Stimulated activated CD8-positive, alpha-beta memory T cell treated with anti-CD3 and anti-CD28 coated beads, Interleukin-12 subunit alpha, Interleukin-12 subunit beta, amount 100 ng/mL, for 1 hour (primary cell): Measurements from ENCODE around the gene DYNLT4.
A peak's percentile ranks its signal among the peaks of the same experiment; 100 is the strongest.
"Not testable (repeated sequence)": the region's sequence is repeated elsewhere in the genome, so short reads cannot be mapped to it uniquely, and the experiment has no call there.

Source experiments
- DNase-seq: peaks from one replicate; pipeline ENCODE4 v3.0.0-alpha.2; 2020; ENCODE audit warnings: low read depth

Gene DYNLT4, protein sequence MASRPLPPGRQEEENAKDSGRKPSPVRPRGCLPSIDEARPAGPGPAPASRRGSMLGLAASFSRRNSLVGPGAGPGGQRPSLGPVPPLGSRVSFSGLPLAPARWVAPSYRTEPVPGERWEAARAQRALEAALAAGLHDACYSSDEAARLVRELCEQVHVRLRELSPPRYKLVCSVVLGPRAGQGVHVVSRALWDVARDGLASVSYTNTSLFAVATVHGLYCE

DNA sequence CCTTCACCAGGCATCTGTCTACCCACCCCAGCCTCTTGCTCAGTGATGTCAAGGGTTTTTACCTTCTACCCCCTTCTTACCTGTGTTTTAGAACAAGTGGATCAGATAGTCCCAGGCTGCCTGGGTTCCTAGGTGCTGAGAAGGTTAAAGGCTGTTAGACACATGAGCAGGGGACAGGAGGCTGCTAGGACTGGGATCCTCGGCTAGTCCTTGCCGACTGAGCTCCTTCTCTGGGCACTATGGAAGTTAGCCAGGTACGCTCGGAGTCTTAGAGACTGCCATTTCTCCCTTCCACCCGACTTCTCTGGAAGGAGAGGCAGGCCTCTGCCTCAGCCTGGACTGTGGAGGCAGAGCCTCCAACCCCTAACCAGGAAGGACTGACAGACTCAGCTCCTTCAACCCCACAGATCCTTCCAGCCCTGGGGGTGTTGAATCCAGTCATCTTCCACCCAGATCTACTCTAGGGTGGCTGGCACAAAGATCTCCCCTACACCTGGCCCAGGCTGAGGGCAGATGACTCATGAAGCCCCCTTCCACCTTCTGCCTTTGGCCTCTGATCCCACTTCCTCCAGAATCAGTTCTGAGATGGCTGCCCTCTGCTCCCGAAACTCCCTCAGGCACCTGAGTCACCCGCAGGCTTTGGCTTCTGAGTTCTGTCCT, at the start of gene DYNLT4:
Gene DYNLT4 (minus strand): TSS at position 648 of the 660 bp plus-strand sequence. CDS start 683 bp downstream, outside the sequence.
- no peak for DNase-seq

DNA sequence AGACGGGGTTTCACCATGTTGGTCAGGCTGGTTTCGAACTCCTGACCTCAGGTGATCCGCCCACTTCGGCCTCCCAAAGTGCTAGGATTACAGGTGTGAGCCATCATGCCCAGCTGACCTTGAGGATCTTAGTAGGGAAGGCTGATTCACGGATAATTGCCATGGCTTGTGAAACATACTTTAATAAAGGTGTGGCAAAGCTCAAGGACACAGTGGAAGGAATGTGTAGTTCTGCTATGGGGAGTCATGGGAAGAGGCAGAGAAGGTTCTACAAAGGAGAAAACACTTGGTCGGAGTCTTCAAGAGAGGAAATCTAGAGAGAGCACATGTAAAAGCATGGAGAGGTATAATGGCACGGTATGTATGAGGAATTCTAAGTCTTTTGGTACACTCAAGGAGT, 48.6 kb upstream of the DYNLT4 start:
- no peak for DNase-seq

DNA sequence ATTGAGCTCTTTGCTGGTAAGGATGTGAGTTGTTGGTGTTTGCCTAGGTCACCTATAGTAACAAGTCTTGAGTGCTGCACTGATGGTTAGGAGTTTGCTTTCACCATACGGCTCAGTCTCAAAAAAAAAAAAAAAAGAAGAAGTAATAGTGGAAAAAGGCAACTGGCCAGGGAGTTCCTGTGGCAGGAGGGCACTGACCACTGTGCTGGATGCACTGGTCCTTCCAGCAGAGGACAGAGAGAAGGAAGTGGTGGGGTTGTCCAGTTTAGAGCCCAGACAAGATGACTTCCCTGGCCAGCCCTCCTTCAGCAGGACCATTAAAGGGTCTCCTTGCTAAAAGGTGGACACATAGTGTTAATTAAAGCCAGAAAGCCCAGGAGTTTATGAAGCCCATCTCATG, 47.8 kb upstream of the DYNLT4 start:
- no peak for DNase-seq

DNA sequence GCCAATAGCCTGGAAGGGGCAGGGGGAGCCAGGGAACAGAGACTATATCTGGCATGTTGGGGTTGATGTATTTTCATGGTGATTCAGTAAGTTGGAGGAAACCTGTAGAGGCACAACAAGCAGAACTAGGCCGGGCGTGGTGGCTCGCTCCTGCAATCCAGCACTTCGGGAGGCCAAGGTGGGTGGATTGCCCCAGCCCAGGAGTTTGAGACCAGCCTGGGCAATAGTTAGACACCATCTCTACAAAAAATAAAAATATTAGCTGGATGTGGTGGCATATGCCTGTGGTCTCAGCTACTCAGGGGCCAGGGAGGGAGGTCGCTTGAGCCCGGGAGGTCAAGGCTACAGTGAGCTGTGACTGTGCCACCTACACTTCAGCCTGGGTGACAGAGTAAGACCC, 46.0 kb upstream of the DYNLT4 start:
- DNase-seq: no peak

DNA sequence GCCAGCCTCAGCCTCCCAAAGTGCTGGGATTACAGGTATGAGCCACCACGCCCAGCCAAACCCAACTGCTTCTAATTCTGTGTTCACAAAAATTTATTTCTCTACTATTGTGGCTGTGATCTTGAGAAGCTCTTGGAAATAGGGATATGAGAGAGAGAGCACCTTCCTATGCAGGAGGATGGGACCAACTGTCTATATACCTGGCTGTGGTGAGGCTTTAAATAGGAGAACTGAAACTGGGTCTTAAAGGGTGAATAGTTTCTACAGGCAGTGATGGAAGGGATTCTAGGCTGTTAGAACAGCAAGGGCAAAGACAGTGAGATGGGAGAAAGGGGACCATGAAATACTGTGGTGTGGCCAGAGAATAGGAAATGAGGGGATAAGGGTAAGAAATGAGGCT, 44.2 kb upstream of the DYNLT4 start:
- DNase-seq: no peak

DNA sequence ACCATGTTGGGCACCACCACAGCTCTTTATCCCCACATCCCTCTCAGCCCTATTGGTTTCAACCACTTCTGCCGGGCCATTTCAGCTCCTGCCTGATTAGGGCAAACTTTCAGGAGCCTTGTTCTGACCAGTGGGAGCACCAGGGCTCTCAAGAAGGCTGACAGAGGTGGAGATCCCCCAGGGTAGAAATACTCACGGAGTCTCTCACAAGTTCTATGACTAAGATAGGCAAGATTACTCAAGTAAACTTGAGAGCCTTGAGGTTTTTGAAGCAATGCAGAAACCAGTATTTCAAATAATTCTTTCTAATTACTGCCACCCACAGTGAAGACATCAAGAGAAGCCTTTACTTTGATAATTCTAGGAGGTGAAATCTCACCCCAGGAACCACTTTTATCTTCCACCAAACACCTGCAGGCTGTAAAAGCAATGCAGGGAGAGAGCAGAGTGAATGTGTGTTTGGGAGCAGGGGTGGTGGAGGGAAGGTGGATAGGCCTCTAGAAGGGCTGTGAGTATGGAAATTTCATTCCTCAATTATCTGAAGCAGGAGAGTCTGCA, 42.5 kb upstream of the DYNLT4 start:
- no peak for DNase-seq

DNA sequence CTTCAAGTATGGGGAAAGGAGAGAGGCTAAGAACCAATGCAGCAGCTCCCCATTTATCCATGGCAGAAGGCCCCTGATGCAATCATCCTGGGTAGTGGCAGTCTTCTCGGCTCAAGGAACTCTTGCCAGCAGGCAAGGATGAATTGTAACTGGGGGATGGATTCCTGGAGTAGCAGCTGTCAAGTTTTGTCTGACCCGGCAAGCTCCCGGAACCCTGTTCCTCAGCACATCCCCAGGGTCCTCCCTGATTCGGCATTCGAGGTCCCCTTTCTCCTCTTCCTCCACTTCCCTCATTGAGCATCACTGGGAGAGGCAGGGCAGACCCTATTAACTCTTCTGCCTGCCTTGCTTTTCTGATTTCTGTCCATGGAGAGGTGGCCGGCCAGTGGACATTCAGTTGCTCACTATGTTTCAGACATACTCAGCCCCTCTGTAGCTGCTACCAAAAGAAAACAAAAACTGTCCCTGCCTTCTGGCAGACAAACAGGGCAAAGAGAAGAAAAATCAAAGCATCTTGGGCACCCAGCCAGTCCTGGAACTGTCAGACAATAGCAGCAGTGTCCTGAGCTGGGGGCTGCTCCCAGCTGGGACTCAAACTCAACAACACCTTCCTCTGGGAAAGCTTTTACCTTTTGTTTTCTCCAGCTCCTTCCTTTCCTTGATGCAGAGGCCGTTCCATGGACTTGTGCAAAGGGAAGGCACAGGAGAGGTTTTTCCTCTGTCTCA, 41.5 kb upstream of the DYNLT4 start:
- no peak for DNase-seq

DNA sequence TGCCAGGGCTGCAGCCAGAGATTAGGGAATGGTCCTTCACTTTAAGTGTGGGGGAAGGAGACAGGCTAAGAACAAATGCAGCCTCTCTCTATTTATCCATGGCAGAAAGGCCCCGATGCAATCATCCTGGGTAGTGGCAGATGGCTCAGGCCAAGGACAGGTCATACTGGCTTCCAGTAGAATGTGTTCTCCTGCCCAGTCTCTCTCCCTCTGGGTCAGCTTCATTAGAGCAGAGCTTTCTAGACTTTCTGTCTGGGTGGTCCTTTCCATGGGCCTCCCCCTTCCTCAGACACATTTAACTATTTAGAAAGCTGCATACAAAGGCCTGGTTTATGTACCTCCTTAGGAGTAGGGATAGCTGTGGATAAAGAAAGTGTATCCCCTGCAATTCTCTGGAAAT, 40.7 kb upstream of the DYNLT4 start:
- DNase-seq: no peak

DNA sequence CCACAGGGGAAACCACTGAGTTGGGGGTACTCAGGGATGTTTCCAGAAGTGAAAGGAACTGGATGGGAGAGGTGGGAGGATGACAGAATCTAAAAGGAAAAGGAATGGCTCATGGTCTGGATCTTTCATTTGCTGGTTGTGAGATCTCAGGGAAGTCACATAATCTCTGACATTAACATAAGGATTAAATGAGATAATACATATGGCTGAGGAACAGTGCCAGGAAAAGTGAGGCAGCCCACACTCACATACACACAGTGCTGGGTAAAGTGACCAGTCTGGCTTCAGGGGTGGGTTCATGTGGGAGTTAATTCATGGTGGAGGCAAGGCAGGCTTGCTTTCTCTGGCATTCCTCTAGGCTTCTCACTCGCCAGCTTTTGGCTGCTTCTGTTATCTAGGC, 39.8 kb upstream of the DYNLT4 start:
- no peak for DNase-seq

DNA sequence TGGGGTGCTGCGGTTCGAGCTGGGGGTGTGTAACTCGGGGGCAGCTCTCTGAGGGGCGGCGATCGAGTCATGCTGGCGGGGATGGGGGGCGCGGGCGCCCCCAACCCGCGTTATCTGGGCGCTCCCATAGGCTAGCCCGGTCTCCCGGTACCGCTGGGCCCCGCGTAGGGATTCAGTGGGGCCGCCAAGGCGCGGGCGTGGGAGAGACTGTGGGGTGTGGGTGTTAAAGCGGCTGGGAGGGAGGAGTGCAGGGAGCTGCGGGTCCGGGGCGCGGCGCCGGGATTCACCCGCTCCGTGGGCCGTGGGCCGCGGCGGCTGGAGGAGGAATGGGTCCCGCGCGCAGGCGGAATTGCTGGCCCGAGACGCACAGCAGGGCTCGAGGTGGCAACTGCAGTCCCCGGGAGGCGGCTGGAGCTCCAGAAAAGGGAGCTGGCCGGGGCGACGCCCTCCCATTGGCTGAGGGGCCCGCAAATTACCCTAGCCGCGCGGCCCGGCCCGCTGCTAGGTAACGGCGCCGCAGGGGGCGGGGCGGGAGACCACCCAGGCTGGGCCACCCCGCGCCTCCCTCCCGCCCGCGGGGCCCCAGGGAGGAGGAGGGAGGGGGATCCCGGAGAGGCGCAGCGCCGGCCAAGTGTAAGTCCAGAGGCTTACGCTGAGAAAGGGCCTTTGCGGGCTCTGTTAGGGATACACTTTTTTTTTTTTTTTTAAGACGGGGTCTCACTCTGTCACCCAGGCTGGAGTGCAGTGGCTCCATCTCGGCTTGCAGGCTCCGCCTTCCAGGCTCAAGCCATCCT, 35.9 kb upstream of the DYNLT4 start, which contains the start of gene PTCH2:
Gene PTCH2 (minus strand): TSS at position 392 of the 794 bp plus-strand sequence. CDS start 321 bp downstream, at position 71.
- no peak for DNase-seq

DNA sequence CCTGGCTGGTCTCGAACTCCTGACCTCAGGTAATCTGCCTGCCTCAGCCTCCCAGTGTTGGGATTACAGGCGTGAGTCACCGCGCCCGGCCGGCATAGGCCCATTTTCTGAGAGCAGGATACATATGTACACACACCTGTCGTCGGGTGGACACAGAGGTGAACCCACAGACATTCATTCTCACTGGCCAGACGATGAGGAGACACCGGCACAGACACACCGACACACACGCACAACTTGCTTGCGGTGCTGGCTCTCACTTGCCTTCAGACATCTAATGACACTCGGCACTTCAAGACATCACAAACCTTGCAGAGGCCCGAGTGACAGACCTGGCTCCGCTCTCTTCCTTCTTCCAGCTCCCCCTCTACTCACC, 35.3 kb upstream of the DYNLT4 start:
- DNase-seq: no peak

DNA sequence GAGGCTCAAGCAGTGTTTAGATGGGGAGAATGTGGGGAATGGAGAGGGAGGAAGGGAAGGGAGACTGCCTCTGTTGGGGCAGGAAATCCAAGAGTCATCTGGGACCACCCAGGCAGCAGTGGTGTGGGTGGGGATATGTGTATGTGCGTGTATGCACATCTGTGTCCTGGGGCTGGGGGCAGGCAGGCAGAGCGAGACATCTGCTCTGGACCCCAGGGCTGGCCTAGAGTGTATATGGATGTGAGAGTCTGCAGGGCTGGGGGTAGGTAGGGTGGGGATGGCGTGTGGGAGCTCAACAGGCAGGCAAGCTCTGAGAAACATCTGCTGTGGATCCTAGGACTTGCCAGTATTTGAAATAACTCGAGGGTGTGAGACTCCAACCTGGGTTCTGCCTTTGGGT, 32.4 kb upstream of the DYNLT4 start:
- no peak for DNase-seq

DNA sequence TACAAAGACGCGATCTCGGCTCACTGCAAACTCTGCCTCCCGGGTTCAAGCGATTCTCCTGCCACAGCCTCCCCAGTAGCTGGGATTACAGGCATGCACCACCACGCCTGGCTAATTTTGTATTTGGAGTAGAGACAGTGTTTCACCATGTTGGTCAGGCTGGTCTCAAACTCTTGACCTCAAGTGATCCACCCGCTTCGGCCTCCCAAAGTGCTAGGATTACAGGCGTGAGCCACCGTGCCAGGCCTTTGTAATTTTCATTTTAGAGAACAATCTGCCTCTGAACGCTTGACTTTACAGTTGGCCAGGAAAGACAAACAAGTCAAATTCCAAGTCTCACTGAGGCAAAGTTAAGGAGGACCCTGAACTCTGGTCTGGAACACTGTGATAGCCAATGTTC, 31.1 kb upstream of the DYNLT4 start:
- DNase-seq: not testable (repeated sequence)

DNA sequence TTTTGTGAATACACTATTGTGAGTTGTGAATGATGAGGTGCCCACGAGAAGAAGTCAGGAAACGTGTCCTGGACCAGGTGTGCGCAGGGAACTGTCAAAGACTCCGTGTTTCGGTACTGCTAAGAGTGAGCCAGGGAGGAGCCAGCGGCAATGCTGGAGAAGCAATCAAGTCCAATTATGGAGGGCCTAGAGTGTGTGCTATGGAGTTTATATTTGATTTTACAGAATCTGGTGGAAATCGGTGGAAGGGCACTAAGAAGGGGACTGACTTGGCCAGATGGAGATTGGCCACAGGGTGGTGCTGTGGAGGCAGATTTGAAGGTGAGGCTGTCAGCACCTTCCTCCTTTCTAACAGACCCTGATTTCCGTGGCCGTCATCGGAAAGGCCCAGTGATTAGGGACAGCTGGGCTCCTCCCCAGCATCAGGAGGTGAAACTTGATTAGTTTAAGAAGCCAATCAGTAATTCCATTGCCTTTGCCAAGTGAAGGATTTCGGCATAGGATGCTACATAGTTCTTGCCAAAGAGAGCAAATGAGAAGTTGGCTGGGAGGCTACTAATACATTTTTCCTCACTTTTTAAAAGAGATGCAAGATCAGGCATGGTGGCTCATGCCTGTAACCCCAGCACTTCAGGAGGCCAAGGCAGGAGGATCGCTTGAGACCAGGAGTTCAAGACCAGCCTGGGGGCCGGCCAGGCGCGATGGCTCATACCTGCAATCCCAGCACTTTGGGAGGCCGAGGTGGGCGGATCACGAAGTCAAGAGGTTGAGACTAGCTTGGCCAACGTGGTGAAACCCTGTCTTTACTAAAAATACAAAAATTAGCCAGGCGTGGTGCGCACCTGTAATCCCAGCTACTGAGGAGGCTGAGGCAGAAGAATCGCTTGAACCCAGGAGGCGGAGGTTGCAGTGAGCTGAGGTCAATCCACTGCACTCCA, 28.9 kb upstream of the DYNLT4 start:
- peak; percentile 78 for DNase-seq

DNA sequence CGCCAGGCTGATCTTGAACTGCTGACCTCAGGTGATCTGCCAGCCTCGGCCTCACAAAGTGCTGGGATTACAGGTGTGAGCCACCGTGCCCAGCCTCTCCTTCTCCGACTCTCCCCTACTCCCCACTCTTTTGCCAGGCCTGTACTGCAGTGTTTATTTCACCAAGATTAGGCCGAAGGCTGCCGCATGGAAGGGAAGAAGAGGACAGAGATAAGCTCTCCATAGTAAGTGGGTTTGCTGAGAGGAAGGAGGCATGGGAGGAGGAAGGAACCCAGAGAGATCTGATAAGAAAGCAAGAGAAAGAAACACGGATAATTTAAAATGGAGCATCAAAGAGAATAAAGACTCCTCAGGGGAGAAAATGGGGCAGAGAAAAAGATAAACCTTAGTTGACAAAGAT, 27.2 kb upstream of the DYNLT4 start:
- DNase-seq: no peak

DNA sequence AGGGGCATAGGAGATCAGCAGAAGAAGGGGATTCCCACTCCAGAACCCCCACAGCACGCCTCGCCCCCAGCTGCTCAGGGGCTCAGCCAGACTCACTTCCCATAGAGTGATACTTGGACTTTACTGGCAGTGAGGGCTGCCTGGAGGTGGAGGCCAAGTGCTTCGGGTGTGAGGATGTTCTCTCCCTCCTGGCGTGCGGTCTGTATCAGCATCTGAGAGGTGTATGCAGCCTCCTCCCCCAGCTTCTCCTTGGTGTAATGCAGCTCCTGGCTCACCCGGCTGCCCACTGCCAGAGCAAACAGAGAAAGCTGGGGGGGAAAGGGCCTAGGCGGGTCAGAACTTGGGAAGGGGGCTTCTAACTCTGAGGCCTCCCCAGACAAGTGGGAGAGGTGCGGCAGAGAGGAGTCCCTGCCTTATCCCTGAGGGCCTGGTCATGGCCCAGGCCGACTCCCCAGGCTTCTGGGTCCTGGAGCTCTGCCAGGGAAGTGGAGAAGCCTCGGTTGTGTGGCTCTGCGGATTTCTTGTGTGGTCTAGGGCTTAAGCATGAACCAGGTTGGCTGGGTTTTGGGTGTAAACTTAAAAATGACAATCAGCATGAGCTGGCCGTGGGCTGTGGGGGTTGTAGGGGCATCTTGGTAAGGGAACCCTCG, 25.0 kb upstream of the DYNLT4 start:
- DNase-seq: no peak

DNA sequence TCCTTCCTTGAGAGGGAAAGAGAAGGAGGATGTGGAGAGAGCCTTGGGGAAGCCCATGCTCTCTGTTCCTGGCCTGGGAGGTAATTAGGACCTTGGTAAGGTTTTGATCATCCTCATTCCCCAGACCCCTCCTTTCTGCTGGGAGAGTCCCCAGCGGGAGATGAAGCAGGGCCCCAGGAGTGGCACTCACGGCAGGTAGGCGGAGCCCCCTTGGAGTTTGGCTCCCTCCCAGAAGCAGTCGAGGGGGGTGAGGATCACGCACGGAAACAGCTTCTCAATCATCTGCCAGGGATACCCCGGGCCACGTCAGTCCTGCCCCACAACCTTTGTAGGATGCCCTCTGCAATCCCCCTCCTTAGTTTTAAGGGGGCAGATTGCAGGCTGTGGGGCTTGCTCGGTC, 24.4 kb upstream of the DYNLT4 start:
- no peak for DNase-seq

DNA sequence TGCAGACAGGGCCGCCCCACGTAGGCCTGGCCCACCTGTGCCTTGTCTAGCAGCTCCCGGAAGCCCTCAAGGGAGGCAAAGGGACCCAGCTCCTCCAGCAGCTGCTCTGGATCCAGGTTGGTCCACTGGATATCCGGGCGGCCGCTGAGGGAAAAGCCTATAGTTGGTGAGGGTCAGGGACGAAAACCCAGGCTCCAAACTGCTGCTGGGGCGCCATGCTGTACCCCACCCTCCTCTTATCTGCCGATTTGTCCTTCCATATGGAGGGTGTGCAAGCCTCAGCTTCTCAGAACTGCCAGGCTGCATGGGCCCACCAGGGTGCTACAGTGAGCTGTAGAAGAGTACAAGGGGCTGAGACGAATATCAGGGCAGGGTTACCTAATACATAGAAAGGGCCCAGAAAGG, 23.8 kb upstream of the DYNLT4 start:
- DNase-seq: no peak

DNA sequence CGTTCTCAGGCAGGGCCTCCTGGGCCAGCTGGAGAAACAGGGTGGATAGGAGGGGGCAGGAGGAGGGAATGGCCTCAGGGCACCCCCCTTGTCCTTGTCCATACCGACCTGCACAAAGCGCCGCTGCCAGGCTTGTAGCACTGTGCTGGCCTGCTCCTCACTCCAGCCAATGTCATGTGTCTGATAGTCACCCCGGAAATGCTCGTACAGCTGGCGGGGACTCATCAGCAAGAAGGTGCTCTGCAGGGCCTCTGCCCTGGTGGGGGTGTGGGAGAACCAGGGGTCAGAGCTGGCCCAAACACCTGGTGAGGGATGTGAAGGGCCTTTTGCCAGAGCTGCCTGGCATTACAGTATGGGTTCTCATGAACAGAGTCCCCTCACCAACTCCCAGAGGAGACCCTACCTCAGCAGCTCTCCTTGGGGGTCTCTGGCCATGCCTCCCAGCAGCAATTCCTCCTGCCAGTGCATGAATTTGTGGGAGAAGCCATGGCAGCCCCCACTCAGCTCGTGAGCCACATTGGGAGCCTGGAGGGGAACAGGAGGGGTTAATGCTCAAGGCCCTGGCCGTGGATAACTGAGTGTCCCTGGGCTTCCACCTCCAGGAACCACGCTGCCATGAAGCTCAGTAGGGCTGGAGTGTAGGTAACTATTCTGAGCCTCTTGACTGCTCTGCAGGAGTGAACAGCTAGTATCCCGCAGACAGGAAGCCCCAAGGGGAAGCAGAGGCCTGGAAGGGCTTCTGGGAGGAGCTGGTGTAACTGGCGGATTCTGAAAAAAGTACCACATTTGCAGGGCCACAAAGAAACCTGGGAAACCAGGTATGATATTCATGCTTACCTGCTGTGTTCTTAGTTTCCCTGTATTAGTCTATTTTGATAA, 22.6 kb upstream of the DYNLT4 start:
- no peak for DNase-seq
